Amygdala (tissue), 56 donors: ENCODE data around the gene TENM3.

Experiments
- DNase-seq, 56 donors: peaks; one replicate each; lab custom pipeline; 2025; lab: John Stamatoyannopoulos, UW

Gene TENM3

DNA sequence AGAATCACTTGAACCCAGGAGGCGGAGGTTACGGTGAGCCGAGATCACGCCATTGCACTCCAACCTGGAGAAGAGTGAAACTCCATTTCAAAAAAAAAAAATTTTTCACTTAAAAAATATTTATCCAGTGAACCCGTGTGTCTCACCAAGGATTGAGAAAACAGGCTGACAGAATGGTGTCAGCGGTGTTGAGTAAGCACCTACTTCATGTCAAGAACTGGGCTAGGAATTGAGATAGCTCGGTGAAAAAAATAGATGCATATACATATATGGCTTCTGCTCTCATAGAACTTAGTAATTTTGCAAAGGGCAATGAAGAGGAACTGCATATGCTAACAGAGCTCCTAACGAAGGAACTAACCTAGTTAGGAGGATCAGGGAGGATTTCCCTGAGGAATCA lies 297.3 kb downstream of the TENM3 start:
- DNase-seq = no peak

DNA sequence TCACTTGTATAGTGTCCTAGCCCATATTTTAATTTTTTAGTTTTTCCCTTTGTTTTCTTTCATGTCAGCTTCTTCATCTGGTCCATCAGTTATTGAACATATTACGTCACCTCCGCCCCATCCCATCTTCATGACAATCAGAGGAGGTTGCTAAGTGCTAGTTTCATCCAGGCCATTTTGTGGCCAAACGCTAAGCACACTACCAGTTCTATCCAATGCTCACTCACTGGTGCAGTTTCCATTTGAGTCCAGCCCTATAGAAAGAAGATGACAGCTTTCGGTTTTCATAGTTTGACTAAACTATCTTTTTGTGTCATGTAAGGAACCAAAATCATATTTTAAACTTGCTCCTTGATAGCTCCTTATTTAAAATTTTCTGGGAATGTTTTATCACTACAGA lies 304.2 kb downstream of the TENM3 start:
- no peak for DNase-seq

- DNase-seq = no peak
These were observed 305.0 kb downstream of the TENM3 start for GRCh38 chr4:182548156-182548555.

DNA sequence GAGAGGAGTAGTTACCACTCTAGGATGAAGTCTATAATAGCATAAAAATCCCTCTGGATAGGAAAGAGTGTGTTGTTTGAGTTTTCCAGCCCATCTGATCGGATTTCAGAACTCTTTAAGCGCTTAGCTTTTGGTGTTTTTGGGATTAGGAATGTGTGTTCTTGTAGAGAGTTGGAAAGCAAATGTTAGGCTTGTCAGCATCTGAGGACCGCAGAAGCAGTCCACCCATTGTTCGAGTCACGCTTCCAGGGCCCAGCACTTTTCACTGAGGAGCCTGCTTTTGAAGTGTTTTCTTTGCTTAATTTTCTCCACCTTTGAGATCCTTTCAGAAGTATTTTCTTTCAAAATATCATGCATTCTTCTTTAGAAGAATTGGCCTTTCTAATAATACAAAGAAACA lies 306.2 kb downstream of the TENM3 start:
- DNase-seq = no peak

DNA sequence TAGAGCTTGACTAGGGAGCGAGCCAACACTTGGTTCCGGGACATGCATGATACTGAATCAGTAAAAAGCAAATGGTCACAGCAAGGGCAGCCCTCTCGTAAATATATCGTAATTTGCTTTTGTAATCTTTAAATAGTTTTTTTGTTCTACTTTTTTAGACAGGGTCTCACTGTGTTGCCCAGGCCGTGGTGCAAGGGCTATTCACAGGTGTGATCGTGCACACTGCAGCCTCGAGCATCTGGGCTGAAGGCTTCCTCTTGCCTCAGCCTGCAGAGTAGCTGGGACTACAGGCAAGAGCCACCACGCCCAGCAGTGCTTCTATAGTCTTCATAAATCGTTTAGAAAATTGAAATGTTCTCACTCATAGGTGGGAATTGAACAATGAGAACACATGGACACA lies 309.7 kb downstream of the TENM3 start:
- DNase-seq = no peak

DNA sequence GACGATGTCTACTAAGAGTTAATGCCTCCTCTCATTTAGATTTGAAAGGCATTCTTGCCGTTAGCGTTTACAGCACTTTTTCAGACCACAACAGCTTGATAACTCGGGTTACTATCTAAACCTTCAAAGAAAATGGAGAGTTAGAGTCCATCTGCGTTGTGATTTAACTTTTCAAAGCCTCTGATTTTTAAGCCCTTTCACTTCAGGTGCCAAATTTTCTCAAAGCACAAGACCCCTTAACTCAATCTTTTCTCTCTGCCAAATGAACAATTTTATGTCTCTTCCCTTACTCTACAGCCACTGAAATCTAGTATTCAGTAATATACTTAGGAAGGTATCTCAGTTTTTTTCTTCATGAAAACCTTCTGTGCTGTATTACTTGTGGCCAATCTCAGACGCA lies 310.5 kb downstream of the TENM3 start:
- DNase-seq = no peak

GRCh38 chr4:182554736-182555135 lies 311.5 kb downstream of the TENM3 start:
- DNase-seq = no peak

DNA sequence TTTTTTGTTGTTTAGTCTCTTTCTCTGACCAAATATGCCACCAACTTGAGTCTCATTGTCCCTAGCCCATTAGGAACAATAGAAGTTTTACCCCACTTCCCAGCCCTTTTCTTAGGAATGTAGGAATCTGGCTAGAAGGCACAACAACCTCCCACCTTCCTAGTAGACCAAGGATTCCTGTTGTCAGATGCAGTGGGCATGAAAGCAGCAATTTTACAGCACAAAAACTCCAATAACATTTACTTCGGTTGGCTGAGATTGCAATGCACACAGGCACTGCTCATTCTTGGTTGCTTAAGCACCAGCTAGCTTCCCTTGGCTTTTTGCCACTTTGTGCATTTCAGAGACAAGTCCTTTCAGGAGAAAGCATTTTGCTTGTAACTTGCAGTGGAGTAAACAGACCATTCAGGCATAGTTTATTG lies 312.8 kb downstream of the TENM3 start:
- DNase-seq = peak in 1 of 56 donors; percentile 5

DNA sequence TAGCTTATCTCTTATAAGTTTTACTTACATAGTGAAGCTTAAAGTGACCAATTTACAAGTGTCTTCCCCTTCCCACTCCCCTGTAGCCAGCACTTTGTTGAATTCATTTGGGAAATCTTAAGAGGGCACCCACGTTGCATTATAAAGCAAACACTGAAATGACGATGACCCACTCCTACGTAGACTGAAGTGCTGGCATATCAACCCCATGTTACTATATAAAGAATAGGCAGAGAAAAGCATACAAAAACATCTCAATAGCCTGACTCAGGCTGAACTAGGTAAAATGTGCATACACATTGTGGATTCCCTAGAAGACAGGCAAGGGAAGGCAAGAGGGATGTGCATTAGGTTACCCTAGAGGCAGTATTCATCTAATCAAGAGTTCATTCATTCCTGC lies 313.4 kb downstream of the TENM3 start:
- no peak for DNase-seq

- no peak for DNase-seq
These were observed 317.2 kb downstream of the TENM3 start for GRCh38 chr4:182560358-182560757.

DNA sequence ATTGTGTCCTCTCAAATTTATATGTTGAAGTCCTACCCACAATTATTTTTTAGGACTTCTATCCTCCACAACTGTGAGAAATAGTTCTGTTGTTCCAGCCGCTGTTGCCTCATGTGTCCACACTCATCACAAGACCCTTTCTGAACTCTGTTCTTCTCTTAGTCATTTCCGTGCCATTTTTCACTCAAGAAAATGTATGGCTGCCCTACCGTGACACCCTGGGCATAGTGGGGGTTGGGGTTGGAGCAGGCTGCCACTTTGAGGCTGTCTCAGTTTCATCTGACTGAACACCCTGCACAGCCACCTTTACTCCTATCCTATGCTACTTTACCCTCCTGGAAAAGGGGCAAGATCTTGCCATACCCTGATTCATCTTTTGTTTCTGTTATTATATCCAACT lies 319.1 kb downstream of the TENM3 start:
- DNase-seq = no peak

- DNase-seq = no peak
These were observed 321.6 kb downstream of the TENM3 start for GRCh38 chr4:182564724-182565369.

- no peak for DNase-seq
These were observed 323.9 kb downstream of the TENM3 start for GRCh38 chr4:182567119-182567518.

DNA sequence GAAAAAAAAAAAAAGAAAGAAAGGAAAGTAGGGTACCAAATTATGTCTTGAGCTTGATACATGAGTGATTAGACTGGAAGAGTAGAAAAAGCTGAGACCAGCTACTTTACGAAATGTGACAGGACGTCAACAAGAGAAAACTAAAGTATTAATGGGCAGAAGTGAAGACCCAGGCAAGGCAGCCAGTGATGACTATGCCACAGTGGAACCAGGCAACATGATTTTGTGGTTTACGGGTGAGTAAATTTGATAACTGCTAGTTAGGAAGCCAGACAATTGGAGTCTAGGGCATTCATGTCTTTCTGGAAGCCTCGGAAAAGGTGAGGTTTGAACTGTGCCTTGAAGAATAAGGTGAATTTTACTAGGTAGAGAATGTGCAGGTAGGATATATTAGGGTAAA lies 326.4 kb downstream of the TENM3 start:
- DNase-seq = no peak

DNA sequence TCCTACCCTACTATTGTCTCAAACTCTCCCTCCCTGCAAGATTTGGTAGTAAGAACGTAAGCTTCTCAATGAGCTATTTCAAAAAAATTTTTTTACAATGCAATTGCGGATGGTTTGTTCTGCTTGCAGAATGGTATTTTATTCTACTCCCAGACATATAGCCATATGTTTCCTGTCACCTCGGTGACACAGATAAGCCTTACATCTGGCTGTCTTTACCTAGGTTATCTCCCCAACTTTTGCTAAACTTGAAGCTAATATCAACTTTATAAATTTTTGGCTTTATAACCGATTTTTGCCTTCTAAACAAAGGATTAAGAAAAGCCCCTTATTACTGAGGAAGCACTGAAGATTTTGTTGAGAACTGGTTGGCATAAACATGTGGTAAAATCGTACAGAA lies 331.5 kb downstream of the TENM3 start:
- no peak for DNase-seq

DNA sequence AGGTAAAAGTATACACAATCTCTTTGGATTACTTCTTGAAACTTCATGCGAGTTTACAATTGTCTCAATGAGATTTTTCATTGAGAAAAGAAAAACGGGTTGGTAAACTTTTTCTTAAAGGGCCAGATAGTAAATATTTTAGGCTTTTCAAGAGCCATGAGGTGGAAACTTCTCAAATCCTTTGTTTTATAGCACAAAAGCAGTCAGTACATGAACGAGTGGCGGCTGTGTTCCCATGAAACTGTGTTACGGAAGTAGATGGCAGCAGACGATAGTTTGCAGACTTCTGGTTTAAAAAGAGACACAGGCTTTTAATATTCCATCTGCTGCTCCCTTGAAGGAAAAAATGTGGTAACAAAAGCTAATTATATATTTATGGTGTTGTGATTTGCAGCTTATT lies 332.0 kb downstream of the TENM3 start:
- no peak for DNase-seq

- no peak for DNase-seq
These were observed 333.5 kb downstream of the TENM3 start for GRCh38 chr4:182576601-182577289.

DNA sequence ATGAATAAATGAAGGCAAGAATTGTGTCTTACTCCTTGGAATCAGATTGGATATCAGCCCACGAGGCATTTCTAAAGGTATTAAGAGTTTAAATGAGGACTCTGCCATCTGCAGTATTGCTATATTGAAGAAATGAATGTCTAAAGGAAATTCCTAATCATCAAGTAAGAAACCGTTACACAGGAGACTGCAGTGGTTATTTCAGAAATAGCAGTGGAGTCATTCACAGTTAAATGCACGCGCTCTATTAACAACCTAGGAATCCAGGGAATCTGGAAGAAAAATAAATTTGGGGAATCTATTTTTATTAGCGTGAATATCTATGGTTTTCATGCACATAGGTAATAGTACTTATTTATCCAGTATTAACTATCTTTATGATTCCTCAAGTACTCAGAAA lies 334.2 kb downstream of the TENM3 start:
- DNase-seq = no peak

GRCh38 chr4:182578402-182578801 lies 335.2 kb downstream of the TENM3 start:
- no peak for DNase-seq

GRCh38 chr4:182582245-182582644 lies 339.0 kb downstream of the TENM3 start:
- no peak for DNase-seq

DNA sequence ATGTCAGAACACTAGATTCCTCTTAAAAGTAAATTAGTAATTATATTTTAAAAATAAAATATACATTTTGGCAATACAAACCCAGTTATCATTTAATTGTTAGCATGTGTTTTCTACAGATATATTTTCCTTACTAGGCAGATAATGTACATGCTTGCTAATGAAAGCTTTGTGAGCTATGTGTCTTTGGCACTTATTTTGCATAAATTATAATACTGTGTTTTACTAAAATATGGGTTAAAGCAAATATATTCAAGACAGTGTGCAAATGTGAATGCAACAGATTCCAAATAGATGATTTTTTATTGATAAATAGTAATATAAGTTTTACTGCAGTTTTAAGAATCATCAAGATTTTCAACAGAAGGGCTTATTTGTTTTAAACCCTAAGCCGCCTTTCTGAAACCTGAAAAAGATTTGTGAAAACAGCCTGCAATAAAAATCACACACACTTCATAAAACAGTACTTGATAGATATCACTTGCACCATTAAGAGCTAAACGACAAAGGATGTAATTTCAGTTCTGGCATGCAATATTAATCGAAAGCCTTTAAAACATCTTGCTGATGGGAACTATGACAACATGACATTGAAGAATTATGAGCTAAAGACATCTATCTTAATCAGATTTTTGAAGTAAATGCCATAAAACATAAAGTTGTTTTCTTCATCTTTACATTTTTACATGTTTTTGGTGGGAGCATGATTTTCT lies 340.7 kb downstream of the TENM3 start:
- no peak for DNase-seq

DNA sequence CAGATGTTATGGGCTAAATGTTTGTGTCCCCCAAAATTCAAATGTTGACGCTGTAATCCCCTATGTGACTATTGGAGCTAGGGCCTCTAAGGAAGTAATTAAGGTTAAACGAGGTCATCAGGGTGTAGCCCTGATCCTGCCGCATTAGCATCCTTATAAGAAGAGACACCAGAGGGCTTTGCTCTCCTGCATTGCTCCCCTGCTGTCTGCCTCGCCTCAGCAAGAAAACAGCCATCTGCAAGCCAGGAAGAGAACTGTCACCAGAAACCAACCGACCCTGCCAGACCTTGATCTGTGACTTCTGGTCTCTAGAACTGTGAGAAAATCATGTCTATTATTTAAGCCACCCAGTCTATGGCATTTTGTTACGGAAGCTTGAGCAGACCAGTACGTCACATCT lies 342.1 kb downstream of the TENM3 start:
- DNase-seq = no peak
